ENCODE data around the gene CAPN5.

The CAPN5 gene

DNA sequence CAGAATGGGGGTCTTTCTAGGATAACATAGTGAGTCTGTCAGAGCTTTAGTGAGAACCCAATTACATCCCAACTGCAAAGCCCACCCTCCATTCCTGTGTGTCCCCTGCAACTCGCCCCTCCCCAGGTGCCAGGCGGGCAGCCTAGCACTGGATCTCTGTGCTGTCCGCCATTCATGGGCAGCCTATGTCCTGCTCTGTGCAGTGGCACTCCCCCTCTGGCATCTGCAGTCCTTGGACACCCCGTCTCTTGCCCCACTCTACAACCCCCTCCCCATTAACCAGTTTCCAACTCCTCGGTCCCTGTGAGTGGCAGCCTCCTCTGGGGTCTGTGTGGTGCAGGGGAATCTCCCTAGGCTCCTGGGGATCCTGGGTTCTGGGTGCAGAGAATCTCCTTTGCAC lies 98.3 kb downstream of the CAPN5 start:
- DNase-seq (ENCODE audit: low read depth in 4 of 4, low spot score in 1 of 4): no peak

DNA sequence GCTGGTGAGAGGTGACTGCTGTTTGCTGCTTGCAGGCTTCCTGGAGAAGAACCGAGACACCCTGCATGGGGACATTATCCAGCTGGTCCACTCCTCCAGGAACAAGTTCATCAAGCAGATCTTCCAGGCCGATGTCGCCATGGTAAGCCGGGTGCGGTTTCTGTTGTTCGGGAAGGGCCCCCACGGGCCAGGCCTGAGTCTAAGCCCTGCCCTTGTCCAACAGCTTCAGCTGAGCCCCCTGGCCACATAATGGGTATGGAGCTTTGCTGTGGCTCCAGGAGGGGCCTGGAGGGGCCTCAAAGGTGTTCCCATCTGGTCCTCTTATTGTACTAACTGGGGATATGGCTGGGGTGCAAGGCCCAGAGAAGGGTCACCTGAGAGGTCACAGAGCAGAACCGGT lies 99.2 kb downstream of the CAPN5 start:
- DNase-seq (ENCODE audit: low read depth in 4 of 4, low spot score in 1 of 4): no peak

- DNase-seq (ENCODE audit: low read depth in 4 of 4, low spot score in 1 of 4): no peak
These were observed 100.4 kb downstream of the CAPN5 start for GRCh38 chr11:77167111-77167626.

- DNase-seq (ENCODE audit: low read depth in 4 of 4, low spot score in 1 of 4): no peak
These were observed 101.0 kb downstream of the CAPN5 start for GRCh38 chr11:77167791-77168190.

DNA sequence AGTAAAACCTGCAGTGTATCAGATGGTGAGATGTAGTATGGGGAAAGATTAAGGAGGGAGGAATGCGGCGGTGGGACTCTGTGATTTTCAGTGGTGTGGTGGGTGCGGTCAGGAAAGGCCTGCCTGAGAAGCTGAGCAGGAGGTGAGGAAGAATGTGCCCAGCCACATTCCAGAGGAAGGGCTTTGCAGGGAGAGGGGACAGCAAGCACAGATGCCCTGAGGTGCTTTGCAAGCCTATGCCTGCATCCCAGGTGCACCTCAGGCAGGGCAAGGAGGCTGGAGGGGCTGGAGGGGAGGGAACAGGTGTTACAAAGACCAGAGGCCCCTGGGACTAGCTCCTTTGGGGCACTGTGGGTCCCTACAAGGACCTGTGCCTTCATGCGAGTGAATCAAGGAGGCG lies 103.3 kb downstream of the CAPN5 start:
- DNase-seq (ENCODE audit: low read depth in 4 of 4, low spot score in 1 of 4): no peak

DNA sequence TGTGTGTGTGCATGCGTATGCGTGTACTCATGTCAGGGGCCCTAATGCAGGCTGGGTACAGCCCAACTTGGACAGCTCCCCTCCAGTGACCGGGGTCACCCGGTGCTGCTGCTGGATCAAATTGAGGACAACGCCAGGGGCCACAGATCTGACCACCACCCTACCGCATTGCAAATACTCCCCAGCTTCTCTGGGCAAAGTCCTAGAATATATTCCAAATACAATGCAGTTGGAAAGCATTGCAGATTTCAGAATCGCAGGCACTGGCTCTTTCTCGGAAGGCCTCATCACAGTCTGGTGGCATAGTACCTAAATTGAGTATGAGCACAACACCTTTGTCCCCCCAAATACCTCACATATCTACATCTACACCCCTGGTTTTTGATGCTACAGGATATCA lies 104.5 kb downstream of the CAPN5 start:
- no peak for DNase-seq (ENCODE audit: low read depth in 4 of 4, low spot score in 1 of 4)

DNA sequence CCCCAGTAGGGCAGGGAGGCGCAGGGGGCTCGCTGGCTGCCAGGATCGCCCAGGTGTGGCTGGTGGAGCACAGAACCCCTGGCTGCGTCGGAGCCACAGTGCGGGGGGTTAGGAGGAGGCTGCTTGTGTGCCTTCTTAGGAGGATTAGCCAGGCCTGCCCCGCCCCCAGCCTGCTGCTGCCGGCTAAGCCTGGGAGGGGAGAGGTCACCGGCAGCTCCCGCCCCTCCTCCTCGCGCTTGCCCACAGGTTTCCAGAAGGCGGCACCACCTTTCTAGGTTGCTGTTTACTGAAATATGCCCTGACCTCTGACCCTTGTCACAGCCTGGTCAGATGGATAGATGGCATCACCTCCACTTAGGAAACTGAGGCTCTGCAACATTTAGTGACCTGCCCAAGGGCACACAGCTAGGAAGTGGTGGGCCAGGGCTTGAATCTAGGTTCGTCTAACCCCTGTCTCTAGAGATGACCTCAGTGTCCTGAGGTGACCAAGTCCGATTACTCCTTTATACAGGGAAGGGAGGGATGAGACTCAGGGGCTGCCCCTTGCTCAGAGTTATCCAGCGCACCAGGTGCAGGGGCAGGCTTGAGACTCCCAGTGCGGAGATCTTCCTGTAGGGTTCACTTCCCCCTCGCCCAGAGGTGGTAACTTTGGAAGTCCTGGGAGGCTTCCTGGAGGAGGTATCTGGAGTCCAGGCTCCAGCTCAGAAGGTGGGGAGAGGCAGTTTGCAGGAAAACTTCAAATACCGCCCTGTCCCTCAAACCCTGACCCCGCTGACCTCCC lies 105.3 kb downstream of the CAPN5 start:
- DNase-seq (ENCODE audit: low read depth in 4 of 4, low spot score in 1 of 4): no peak

DNA sequence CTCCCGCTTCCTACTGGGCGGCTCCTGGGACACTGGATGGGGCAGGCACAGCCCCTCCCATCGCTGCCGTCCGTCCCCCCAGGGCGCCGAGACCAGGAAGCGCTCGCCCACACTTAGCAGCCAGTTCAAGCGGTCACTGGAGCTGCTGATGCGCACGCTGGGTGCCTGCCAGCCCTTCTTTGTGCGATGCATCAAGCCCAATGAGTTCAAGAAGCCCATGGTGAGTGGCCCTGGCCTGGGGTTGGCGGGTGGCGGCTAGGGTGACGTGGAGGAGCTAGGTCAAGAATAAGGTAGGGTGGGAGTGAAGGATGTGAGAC lies 105.9 kb downstream of the CAPN5 start:
- DNase-seq (ENCODE audit: low read depth in 4 of 4, low spot score in 1 of 4): no peak

GRCh38 chr11:77173494-77173893 lies 106.7 kb downstream of the CAPN5 start:
- no peak for DNase-seq (ENCODE audit: low read depth in 4 of 4, low spot score in 1 of 4)

- DNase-seq (ENCODE audit: low read depth in 4 of 4, low spot score in 1 of 4): no peak
These were observed 107.8 kb downstream of the CAPN5 start for GRCh38 chr11:77174559-77174958.

DNA sequence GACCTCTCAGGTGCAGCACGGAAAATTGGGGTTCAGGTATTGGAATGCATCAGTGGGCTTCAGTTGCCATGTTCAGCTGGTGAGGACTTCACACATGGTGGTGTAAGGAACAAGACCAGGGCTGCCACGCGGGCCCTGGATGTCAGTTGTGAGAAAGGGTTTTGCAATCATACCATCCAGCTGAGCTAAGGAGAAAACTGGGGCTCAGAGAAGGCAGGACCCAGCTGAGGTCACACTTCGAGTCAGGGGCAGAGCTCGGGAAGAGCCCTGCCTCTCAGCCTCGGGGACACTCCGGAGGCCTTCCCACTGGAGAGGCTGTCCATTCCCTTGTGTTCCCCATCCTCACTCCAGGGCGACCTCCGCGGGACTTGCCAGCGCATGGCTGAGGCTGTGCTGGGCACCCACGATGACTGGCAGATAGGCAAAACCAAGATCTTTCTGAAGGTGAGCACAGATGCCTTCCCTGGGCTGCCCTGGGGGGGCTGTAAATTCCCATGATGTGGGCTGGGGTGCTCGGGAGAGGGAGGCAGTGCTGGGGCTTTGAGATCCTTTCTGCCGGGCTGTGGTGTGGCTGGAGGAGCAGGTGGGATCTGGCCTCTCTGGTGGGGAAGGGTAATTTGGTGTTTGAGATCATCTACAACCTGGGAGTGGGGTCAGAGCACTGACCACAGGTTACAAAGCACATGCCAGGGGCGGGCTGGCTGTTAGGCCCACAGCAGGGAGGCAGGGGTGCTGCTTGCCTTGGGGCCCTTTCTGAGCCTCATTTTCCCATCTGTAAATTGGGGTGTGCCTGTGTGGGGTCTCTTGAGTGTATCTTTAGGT lies 108.5 kb downstream of the CAPN5 start:
- DNase-seq (ENCODE audit: low read depth in 4 of 4, low spot score in 1 of 4): no peak
